Endothelial cell of umbilical vein (primary cell): Measurements from ENCODE around the gene UBASH3B.

Experiments
- EZH2 ChIP-seq: IDR thresholded peaks from 2 replicates; pipeline ENCODE4 v1.6.1; 2012; ENCODE audit warnings: borderline replicate concordance, low read depth, mild to moderate bottlenecking, moderate library complexity, low read length, inconsistent platforms; ENCODE audit not compliant: severe bottlenecking
- POLR2A ChIP-seq: IDR thresholded peaks from 2 replicates; pipeline ENCODE4 v1.6.1; 2012; ENCODE audit warnings: low read depth, mild to moderate bottlenecking, control low read depth, low read length
- TF ChIP-seq, protein P1 (sequence below), 2 donors: IDR thresholded peaks; 1 replicate in 1 of 2; 2 replicates in 1 of 2; pipeline ENCODE4 v1.5.1; 2011; ENCODE audit warnings: low read length in 2 of 2, mild to moderate bottlenecking in 2 of 2, moderate library complexity in 2 of 2, control low read depth in 1 of 2, inconsistent platforms in 1 of 2, low read depth in 1 of 2; ENCODE audit not compliant: insufficient read depth in 1 of 2; ENCODE audit errors: extremely low read depth in 1 of 2

DNA sequence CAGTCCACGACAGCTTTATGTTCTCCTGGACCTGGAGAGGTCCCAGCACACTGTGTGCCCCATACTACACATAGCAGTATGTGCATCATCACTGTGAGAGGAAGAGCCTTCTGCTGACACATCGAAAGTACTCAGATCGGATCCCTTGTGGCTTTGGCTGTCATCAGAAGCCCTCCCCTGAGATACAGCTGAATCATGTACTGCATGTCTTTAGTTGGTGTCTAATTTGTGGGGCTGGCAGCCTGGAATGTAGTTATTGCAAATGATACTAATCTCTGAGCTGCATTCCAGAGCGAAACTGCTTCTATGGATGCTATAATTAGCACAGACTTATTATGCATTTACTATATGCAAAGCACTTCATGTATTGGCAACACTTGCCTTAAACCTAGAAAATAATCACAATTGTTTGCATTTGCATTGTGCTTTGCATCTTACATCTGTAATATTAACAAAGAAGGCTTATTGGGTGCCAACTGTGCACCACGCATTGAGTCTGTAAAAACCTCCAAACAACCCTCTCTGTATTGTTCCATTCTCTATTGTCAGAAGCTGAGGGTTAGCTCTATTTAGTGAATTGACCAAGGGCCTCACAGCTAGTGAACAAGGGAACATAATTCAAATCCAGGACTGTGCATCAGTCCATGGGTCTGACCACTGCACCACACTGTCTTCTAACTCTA lies 93.6 kb downstream of the UBASH3B start:
- TF ChIP-seq POLR2A = no peak
- TF ChIP-seq, protein P1, sequence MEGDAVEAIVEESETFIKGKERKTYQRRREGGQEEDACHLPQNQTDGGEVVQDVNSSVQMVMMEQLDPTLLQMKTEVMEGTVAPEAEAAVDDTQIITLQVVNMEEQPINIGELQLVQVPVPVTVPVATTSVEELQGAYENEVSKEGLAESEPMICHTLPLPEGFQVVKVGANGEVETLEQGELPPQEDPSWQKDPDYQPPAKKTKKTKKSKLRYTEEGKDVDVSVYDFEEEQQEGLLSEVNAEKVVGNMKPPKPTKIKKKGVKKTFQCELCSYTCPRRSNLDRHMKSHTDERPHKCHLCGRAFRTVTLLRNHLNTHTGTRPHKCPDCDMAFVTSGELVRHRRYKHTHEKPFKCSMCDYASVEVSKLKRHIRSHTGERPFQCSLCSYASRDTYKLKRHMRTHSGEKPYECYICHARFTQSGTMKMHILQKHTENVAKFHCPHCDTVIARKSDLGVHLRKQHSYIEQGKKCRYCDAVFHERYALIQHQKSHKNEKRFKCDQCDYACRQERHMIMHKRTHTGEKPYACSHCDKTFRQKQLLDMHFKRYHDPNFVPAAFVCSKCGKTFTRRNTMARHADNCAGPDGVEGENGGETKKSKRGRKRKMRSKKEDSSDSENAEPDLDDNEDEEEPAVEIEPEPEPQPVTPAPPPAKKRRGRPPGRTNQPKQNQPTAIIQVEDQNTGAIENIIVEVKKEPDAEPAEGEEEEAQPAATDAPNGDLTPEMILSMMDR (IDR thresholded peaks at IDR 0.05; ENCODE audit: extremely low read depth in 1 of 2, insufficient read depth in 1 of 2, low read depth in 1 of 2, low read length in 2 of 2) = no peak
- no peak for TF ChIP-seq EZH2
